Neural crest cell (in vitro differentiated cells): ENCODE measurements around the gene GRIFIN. TPM values are rescaled to one million over a fixed set of nuclear protein-coding genes. Genes with fewer than 3 reads are reported as not detected.

Source experiments
- DNase-seq: peaks from one replicate; pipeline ENCODE4 v3.0.0; 2021; ENCODE audit warnings: low read depth, mixed read lengths, low spot score
- H3K27ac Mint-ChIP-seq: one replicate; pipeline ENCODE4 v1.8.0; 2021; ENCODE audit warnings: mild to moderate bottlenecking, mixed read lengths; ENCODE audit not compliant: unreplicated experiment
- H3K27me3 Mint-ChIP-seq: 2 replicates; pipeline ENCODE4 v1.8.0; 2021; ENCODE audit warnings: low read depth, mild to moderate bottlenecking, mixed read lengths
- H3K36me3 Mint-ChIP-seq: 2 replicates; pipeline ENCODE4 v1.8.0; 2021; ENCODE audit warnings: low read depth, mild to moderate bottlenecking, mixed read lengths
- H3K4me1 Mint-ChIP-seq: 2 replicates; pipeline ENCODE4 v1.8.0; 2021; ENCODE audit warnings: mixed read lengths
- H3K4me3 Mint-ChIP-seq: one replicate; pipeline ENCODE4 v1.8.0; 2021; ENCODE audit warnings: mild to moderate bottlenecking, mixed read lengths
- H3K9me3 Mint-ChIP-seq: 2 replicates; pipeline ENCODE4 v1.8.0; 2021; ENCODE audit warnings: mixed read lengths
- CTCF ChIP-seq: fragments of 200-600 bp; sonication (generic); conservative IDR thresholded peaks from 2 replicates; pipeline ENCODE4 v1.5.0; 2021; ENCODE audit warnings: antibody characterized with exemption, mild to moderate bottlenecking
- long read RNA-seq: library from polyadenylated mRNA; unstranded; transcript quantifications from one replicate; pipeline ENCODE4 v2.0.0, GENCODE V29; 2020
- total RNA-seq: library from RNA; stranded (reverse); gene quantifications from 2 replicates; pipeline ENCODE4 v1.2.1, GENCODE V29; 2021

GRIFIN gene
- not detected in 2 replicates for total RNA-seq
- long read RNA-seq: 0 reads

- H3K4me1 Mint-ChIP-seq: peaks cover 9% of the 10 kb centered on the region
- no peak for TF ChIP-seq CTCF
- no peak within 1 kb of the TSS for H3K27ac Mint-ChIP-seq
- no peaks in the 10 kb centered on the region for H3K36me3 Mint-ChIP-seq
- DNase-seq: no peak
- no peak within 1 kb of the TSS for H3K4me3 Mint-ChIP-seq
- H3K27me3 Mint-ChIP-seq: peaks cover 7% of the 10 kb centered on the region
- no peaks in the 10 kb centered on the region for H3K9me3 Mint-ChIP-seq
These were observed at the start of gene GRIFIN for GRCh38 chr7:2476298-2476697. GRIFIN (minus strand) TSS chr7:2476398; CDS start chr7:2476383, 15 bp downstream.

- DNase-seq: peak; percentile 53
- Mint-ChIP-seq H3K27me3 (peaks cover 3% of the 10 kb centered on the region), H3K4me3 (peak overlapping the region; percentile 87), H3K4me1 (peaks cover 42% of the 10 kb centered on the region), H3K36me3 (peaks cover 2% of the 10 kb centered on the region), H3K9me3 (no peaks in the 10 kb centered on the region), H3K27ac (no peak overlapping the region)
- no peak for TF ChIP-seq CTCF
These were observed 48.8 kb upstream of the GRIFIN start for GRCh38 chr7:2524808-2525657.

GRCh38 chr7:2523941-2524807 lies 48.0 kb upstream of the GRIFIN start:
- Mint-ChIP-seq H3K27ac (peak overlapping the region; percentile 81), H3K36me3 (peaks cover 2% of the 10 kb centered on the region), H3K27me3 (peaks cover 3% of the 10 kb centered on the region), H3K9me3 (no peaks in the 10 kb centered on the region), H3K4me3 (peak overlapping the region; percentile 87), H3K4me1 (peaks cover 42% of the 10 kb centered on the region)
- TF ChIP-seq CTCF: no peak
- peak; percentile 67 for DNase-seq

GRCh38 chr7:2523461-2523936 lies 47.3 kb upstream of the GRIFIN start:
- Mint-ChIP-seq H3K36me3 (peaks cover 2% of the 10 kb centered on the region), H3K27me3 (peaks cover 4% of the 10 kb centered on the region), H3K27ac (peak overlapping the region; percentile 81), H3K4me1 (peaks cover 44% of the 10 kb centered on the region), H3K9me3 (no peaks in the 10 kb centered on the region), H3K4me3 (peak overlapping the region; percentile 87)
- no peak for TF ChIP-seq CTCF
- no peak for DNase-seq

GRCh38 chr7:2522780-2523433 lies 46.7 kb upstream of the GRIFIN start:
- H3K27ac Mint-ChIP-seq: peak overlapping the region; percentile 45
- H3K4me3 Mint-ChIP-seq: peak overlapping the region; percentile 87
- H3K36me3 Mint-ChIP-seq: no peaks in the 10 kb centered on the region
- H3K4me1 Mint-ChIP-seq: peaks cover 44% of the 10 kb centered on the region
- H3K9me3 Mint-ChIP-seq: no peaks in the 10 kb centered on the region
- H3K27me3 Mint-ChIP-seq: peaks cover 6% of the 10 kb centered on the region
- no peak for TF ChIP-seq CTCF
- DNase-seq: peak; percentile 35
